ENCODE measurements around the gene GSTT2B.

GRCh38 chr22:23926561-23926960, 34.4 kb downstream of the GSTT2B start:
- TF ChIP-seq, protein P1, sequence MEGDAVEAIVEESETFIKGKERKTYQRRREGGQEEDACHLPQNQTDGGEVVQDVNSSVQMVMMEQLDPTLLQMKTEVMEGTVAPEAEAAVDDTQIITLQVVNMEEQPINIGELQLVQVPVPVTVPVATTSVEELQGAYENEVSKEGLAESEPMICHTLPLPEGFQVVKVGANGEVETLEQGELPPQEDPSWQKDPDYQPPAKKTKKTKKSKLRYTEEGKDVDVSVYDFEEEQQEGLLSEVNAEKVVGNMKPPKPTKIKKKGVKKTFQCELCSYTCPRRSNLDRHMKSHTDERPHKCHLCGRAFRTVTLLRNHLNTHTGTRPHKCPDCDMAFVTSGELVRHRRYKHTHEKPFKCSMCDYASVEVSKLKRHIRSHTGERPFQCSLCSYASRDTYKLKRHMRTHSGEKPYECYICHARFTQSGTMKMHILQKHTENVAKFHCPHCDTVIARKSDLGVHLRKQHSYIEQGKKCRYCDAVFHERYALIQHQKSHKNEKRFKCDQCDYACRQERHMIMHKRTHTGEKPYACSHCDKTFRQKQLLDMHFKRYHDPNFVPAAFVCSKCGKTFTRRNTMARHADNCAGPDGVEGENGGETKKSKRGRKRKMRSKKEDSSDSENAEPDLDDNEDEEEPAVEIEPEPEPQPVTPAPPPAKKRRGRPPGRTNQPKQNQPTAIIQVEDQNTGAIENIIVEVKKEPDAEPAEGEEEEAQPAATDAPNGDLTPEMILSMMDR (IDR thresholded peaks at IDR 0.05), result no peak
- TF ChIP-seq POLR2AphosphoS5 (IDR thresholded peaks at IDR 0.05) (no peak), POLR2A (IDR thresholded peaks at IDR 0.05; ENCODE audit: low read depth) (no peak), EP300 (IDR thresholded peaks at IDR 0.05) (no peak)
